ENCODE measurements around the gene TFDP3.

The TFDP3 gene

DNA sequence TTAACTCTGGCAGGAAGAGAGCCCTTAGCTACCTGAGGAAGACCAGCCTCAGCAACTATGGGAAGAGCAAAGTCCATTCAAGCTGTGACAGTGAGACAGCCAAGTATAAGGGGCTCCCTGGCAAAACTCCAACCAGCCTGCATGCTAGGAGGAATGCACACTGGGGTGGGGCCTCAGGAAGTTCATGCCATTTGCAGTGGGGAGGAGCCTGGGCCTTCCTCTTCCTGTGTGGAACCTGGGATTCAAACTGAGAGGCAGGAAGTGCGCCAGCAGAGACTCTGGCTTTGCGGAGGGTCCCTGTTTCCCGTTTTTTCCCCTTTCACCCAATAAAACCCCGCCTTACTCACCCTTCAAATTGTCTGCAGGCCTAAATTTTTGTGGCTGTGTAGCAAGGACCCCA is 33.0 kb downstream of the TFDP3 start:
- no peak for DNase-seq

DNA sequence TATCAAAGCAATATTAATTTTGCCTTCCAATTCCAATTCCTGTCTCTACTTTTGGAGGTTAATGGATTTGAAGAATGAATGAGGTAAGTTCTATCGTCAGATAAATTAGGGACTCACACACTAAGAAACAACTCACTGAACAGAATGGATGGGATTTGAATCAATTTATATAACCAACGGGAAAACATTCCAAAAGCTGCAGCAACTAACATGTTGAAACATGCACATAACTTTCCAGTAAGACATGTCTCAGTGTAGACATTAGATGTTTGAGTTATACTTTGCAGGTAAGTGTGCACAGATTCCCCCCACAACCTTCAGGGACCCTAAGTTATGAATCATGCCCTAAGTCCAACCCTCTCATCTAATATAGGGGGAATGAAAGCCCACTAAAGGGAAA is 34.3 kb downstream of the TFDP3 start:
- no peak for DNase-seq

DNA sequence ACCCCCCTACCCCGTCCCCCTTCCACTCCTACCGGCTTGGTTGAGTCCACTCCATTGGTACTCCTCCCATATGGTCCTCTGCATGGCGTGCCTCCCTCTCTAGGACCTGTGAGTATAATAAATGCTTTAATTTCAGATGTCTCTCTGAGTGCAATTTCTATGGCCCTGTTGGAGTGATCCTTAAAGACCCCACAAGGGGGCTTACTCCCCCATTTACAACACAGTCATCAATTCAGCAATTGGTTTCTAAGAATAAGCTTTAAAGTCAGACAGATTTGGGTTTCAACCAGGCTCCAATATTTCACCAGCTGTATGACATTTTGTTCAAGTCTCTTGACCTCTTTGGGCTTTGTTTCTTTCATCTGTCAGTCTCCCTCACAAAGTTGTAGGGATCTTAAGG is 38.7 kb downstream of the TFDP3 start:
- no peak for DNase-seq

DNA sequence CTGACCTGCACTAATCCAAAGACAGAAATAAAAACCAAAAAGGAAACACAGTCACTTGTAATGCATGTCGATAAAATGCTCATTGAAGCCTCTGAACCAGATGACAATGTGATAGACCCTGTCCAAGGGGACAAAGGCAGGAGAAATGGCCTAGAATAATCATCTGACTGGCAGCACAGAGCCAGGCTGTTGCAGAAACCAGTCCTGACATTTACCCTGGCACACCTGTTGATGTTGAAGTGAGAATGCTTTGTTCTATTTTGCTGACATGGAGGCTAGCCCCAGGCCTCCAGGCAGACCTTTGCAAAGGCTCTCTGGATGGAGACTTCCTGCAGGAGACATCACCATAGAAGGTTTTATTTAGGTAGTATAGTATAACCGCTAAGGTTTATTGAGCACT is 41.0 kb downstream of the TFDP3 start:
- no peak for DNase-seq

DNA sequence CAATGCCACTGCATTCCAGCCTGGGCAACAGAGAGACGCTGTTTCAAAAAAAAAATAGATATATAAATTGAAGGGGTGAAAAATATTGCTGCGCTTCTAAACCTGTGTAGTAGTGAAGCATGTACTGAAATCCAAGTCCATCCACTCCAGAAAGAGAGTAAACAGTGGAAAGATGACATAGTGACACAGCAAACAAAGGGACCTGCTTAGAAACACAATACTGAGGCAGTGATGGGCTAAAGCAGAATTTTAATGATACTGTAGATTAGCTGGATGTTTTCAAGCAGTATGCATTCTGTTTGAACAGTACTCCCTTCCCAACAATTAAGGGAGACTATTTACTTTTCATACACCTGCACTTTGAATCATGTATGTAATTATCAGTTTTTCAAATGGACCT is 42.5 kb downstream of the TFDP3 start:
- DNase-seq, result no peak

DNA sequence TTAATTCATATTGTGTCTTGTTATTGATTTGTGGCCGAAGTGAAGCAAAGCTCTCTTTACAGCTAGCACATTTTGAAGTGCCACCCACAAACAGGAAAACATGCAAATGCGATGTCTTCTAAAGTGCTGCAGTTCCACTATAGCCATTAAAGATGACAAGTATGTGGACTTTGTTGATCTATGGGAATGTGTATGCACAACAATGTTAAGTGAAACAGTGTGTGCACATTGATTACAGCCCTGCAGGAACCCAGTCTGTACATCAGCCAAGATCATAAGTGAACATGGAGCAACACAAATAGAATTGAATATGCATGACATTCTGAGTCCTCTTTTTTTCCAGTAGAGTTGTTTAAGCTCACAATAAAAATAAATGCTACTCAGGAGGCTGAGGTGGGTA is 43.0 kb downstream of the TFDP3 start:
- DNase-seq, result no peak

DNA sequence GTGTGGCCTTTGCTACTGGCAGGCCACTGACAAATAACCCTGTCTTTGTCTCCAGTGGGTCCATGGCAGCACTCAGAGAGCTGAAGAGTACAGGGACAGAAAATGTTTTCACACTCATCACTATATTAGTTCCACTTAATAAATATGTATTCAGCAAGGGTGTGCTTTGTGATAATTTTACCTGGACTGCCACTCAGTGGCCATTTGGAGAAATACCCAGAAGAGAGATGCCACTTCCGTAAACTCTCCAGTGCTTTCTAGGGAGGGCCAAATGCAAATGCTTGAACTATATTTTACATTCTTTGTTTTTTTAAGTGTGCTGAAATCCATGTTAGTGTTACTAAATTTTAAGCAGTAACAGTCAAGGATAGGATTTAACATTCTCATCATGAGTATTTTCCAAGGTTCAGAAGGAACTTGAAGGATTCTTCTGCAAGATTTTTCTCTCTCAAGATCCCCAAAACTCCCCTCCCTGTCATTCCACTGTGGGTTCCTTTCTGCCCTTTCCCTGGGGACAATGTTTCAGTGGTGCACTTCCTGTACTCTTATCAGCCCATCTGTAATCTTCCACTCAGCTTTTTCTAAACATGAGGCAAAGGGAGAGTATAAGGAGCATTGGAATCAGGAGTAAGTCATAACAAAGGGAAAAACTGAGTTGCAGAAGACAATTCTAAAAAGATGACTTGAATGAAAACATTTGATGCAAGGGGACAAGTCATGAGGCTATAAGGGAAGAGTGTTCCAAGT is 46.0 kb downstream of the TFDP3 start:
- DNase-seq, result no peak
